Aorta (tissue), 5 donors: ENCODE measurements around the gene CFAP52. TPM values are rescaled to one million over a fixed set of nuclear protein-coding genes. Genes with fewer than 3 reads are reported as not detected.
"Not testable (repeated sequence)": the region's sequence is repeated elsewhere in the genome, so short reads cannot be mapped to it uniquely, and the experiment has no call there.

Experiments
- ATAC-seq: fragments of 200-7000 bp; cut with Tn5 transposase; one replicate; pipeline ENCODE4 v1.9.1; 2022; ENCODE audit warnings: moderate library complexity; ENCODE audit not compliant: low FRiP score
- DNase-seq, 2 donors: peaks; one replicate each; pipeline ENCODE4 v3.0.0-alpha.2; 2020
- H3K27ac ChIP-seq, 2 donors: one replicate each; pipeline ENCODE4 v1.5.1; 2013; ENCODE audit warnings: low read length in 2 of 2, mild to moderate bottlenecking in 2 of 2, moderate library complexity in 2 of 2, control low read depth in 1 of 2, inconsistent platforms in 1 of 2, low read depth in 1 of 2
- H3K27me3 ChIP-seq, 2 donors: one replicate each; pipeline ENCODE4 v1.6.1; 2013; ENCODE audit warnings: control low read depth in 1 of 2, low read length in 1 of 2, mild to moderate bottlenecking in 1 of 2, moderate library complexity in 1 of 2; ENCODE audit not compliant: insufficient read depth in 2 of 2, control insufficient read depth in 1 of 2
- H3K36me3 ChIP-seq, 2 donors: one replicate each; pipeline ENCODE4 v1.6.1; 2013; ENCODE audit warnings: control low read depth in 1 of 2, low read length in 1 of 2, mild to moderate bottlenecking in 1 of 2; ENCODE audit not compliant: insufficient read depth in 2 of 2, control insufficient read depth in 1 of 2
- H3K4me1 ChIP-seq, 2 donors: one replicate each; pipeline ENCODE4 v1.6.1; 2013; ENCODE audit warnings: low read length in 2 of 2, control low read depth in 1 of 2, mild to moderate bottlenecking in 1 of 2, moderate library complexity in 1 of 2; ENCODE audit not compliant: insufficient read depth in 2 of 2, control insufficient read depth in 1 of 2
- H3K4me3 ChIP-seq, 2 donors: one replicate each; pipeline ENCODE4 v1.5.1; 2013; ENCODE audit warnings: low read length in 2 of 2, control low read depth in 1 of 2, mild to moderate bottlenecking in 1 of 2
- H3K9me3 ChIP-seq: one replicate; pipeline ENCODE4 v1.6.1; 2013; ENCODE audit warnings: mild to moderate bottlenecking, low read length; ENCODE audit not compliant: control insufficient read depth
- WGBS, 2 donors: extraction: QIAGEN DNeasy Blood & Tissue Kit; methylation state at CpG; one replicate each; pipeline ENCODE4 v1.1.7; 2013; 5-methylcytosine and 5-hydroxymethylcytosine counted together
- intact Hi-C, 2 donors: fragments of 100-400 bp; cut with DNase I; formaldehyde crosslinking; loops; one replicate each; pipeline versions ENCODE4 v1.14.2 to v1.15.0; 2022
- polyA plus RNA-seq, 2 donors: library from polyadenylated mRNA; stranded (reverse); fragments of 200-250 nt; gene quantifications; one replicate each; pipeline ENCODE4 v1.2.3, GENCODE V29; 2013
- total RNA-seq, 2 donors: library from RNA; stranded (reverse); fragmentation: NEBNext Ultra II Directional; extraction: Animal tissue kit (Norgen Biotek cat#: 25700); gene quantifications; one replicate each; pipeline ENCODE4 v1.2.1, GENCODE V29; 2021
- donor health status: healthy with polysubstance abuse.
- donor health status: Bipolar disorder and iron deficiency.
- donor health status: DM: no; HTN: no; CAD: no.
- donor health status: DM: no; HTN: no; CAD: no.
- donor health status: DM: yes; HTN: yes; CAD: no.

The CFAP52 gene
- total and polyA plus RNA-seq, 4 donors: 0.39 TPM; not detected in 3

DNA sequence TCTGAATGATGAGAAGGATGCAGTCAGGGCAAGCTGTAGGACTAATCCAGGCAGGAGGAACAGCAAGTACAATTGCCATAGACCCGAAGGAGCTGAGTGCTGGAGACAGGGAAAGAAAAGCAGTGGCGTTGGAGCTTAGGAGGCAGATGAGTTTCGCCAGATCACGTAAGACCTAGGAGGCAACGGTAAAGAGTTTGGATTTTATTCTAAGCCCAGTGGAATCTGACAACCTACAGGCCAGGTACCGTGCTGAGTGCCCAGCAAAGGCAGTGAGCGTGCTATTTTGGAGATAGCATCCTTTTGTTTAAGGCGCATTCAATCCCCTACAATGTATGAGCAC lies 70.1 kb downstream of the CFAP52 start:
- Histone ChIP-seq H3K4me1 (no peaks in the 10 kb centered on the region), H3K36me3 (no peaks in the 10 kb centered on the region), H3K4me3 (no peak overlapping the region), H3K27me3 (peaks cover 0 to 2% of the 10 kb centered on the region in 2 donors), H3K9me3 (no peaks in the 10 kb centered on the region), H3K27ac (no peak overlapping the region)
- DNase-seq: no peak
- intact Hi-C loops: no loop called here
- ATAC-seq: no peak
- 27 to 29% methylated on average over 8 of the region's 8 CpGs for WGBS, 2 donors

GRCh38 chr17:9647014-9647413 lies 70.6 kb downstream of the CFAP52 start:
- DNase-seq: no peak
- H3K27me3 ChIP-seq: peaks cover 0 to 2% of the 10 kb centered on the region in 2 donors
- H3K4me1 ChIP-seq: no peaks in the 10 kb centered on the region
- no peak overlapping the region for H3K27ac ChIP-seq
- intact Hi-C loops: no loop called here
- H3K9me3 ChIP-seq: no peaks in the 10 kb centered on the region
- 12 to 16% methylated on average over 4 of the region's 4 CpGs for WGBS, 2 donors
- ATAC-seq: no peak
- H3K36me3 ChIP-seq: no peaks in the 10 kb centered on the region
- no peak overlapping the region for H3K4me3 ChIP-seq

DNA sequence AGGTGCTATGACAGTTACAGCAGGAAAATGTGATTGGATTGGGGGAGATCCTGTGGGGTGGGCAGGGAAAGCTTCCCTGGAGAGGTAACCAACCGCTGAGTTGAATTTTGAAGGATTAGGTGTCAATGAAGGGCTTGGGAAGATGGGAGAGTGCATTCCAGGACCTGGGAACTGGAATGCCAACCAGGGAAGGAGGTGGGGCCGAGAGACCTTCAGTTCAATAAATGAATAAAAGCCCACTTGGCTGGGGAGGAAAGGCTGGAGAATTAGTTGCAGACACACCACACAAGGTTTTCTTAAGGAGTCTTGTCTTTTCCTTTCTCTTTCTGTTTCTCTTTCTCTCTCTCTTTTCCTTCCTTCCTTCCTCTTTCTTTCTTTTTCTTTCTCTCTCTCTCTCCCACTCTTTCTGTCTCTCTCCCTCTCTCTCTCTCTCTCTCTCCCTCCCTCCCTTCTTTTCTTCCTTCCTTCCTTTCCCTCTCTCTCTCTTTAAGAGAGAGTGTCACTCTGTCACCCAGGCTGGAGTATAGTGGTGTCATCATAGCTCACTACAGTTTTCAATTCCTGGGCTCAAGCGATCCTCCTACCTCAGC lies 72.2 kb downstream of the CFAP52 start:
- WGBS, 2 donors: 39 to 42% methylated on average over 3 of the region's 3 CpGs
- peaks cover 0 to 2% of the 10 kb centered on the region in 2 donors for H3K27me3 ChIP-seq
- H3K4me3 ChIP-seq: no peak overlapping the region
- no peaks in the 10 kb centered on the region for H3K4me1 ChIP-seq
- DNase-seq (no peak), ATAC-seq (no peak)
- no peak overlapping the region for H3K27ac ChIP-seq
- no peaks in the 10 kb centered on the region for H3K9me3 ChIP-seq
- intact Hi-C loops: no loop called here
- H3K36me3 ChIP-seq: no peaks in the 10 kb centered on the region

- peaks cover 0 to 1% of the 10 kb centered on the region in 2 donors for H3K27me3 ChIP-seq
- DNase-seq (no peak), ATAC-seq (no peak)
- WGBS, 2 donors: 51 to 52% methylated on average over 4 of the region's 4 CpGs
- H3K36me3 ChIP-seq: no peaks in the 10 kb centered on the region
- no peaks in the 10 kb centered on the region for H3K9me3 ChIP-seq
- no peak overlapping the region for H3K27ac ChIP-seq
- H3K4me3 ChIP-seq: no peak overlapping the region
- intact Hi-C loops: no loop called here
- H3K4me1 ChIP-seq: no peaks in the 10 kb centered on the region
Measured at GRCh38 chr17:9658593-9659211, 82.3 kb downstream of the CFAP52 start.

DNA sequence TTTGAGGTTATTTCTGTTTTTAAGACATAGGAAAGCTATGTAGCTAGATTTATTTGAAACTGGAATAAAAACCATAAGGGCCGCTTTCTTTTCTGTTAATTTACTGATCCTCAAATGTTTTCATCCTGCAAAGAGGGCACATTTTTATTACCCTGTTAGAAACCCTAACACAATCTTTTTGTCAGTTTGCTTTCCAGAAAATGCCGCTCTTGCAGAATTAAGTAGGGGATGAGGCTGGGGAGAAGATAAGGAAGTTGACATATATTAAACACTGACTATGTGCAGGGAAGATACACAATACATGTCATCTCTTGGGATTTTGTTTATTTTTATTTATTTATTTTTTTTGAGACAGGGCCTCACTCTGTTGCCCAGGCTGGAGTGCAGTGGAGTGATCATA lies 84.6 kb downstream of the CFAP52 start:
- no peaks in the 10 kb centered on the region for H3K4me1 ChIP-seq
- ATAC-seq (no peak), DNase-seq (no peak)
- peaks cover 0 to 1% of the 10 kb centered on the region in 2 donors for H3K27me3 ChIP-seq
- 79 to 81% methylated on average over 2 of the region's 2 CpGs for WGBS, 2 donors
- H3K36me3 ChIP-seq: no peaks in the 10 kb centered on the region
- H3K4me3 ChIP-seq: no peak overlapping the region
- no peaks in the 10 kb centered on the region for H3K9me3 ChIP-seq
- intact Hi-C loops: no loop called here
- H3K27ac ChIP-seq: no peak overlapping the region

DNA sequence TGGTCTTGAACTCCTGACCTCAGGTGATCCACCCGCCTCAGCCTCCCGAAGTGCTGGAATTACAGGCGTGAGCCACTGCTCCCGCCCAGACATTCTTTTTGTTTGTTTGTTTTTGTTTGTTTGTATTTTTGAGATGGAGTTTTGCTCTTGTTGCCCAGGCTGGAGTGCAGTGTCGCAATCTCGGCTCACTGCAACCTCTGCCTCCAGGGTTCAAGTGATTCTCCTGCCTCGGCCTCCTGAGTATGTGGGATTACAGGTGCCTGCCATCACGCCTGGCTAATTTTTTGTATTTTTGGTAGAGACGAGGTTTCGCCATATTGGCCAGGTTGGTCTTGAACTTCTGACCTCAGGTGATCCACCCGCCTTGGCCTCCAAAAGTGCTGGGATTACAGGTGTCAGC lies 87.1 kb downstream of the CFAP52 start:
- ATAC-seq, H3K4me3 ChIP-seq, DNase-seq, H3K27me3 ChIP-seq, intact Hi-C loops, H3K27ac ChIP-seq, H3K36me3 ChIP-seq, H3K9me3 ChIP-seq, H3K4me1 ChIP-seq: not testable (repeated sequence)
- WGBS, 2 donors: 90 to 93% methylated on average over 11 of the region's 11 CpGs

DNA sequence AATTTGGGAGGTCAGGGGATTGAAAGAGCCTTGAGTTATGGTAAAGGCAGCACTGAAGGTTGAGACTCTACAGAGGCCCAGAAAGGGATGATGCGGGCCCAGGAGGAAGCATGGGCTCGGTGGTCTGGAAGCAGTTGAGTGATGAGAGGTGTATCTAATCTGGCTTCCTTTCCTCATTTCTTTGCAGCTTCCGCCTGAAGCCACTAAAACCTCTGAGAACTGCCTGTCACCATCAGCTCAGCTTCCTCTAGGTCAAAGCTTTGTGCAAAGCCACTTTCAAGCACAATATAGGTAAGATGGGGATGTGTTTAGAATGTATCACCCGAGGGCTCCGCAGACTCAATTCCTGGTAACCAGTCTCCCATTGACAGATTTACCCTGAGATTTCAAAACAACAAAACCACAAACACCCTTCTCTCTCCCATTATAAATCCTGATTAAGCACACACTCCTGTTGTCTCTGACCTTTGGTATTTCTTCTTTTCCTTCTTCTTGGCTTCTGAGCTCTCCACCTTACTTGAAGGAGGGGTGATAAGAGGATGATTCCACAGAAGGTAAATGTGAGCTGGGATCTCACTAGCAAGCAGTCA lies 90.1 kb downstream of the CFAP52 start:
- peaks cover 1% of the 10 kb centered on the region for H3K9me3 ChIP-seq
- peaks cover 0 to under 1% of the 10 kb centered on the region in 2 donors for H3K27me3 ChIP-seq
- 75 to 76% methylated on average over 5 of the region's 5 CpGs for WGBS, 2 donors
- H3K36me3 ChIP-seq: no peaks in the 10 kb centered on the region
- ATAC-seq: no peak
- no peak overlapping the region for H3K4me3 ChIP-seq
- H3K4me1 ChIP-seq: no peaks in the 10 kb centered on the region
- no peak for DNase-seq
- intact Hi-C loops: no loop called here
- H3K27ac ChIP-seq: no peak overlapping the region

- no peak overlapping the region for H3K27ac ChIP-seq
- peaks cover 1% of the 10 kb centered on the region for H3K9me3 ChIP-seq
- peaks cover 0 to 2% of the 10 kb centered on the region in 2 donors for H3K27me3 ChIP-seq
- DNase-seq: no peak
- H3K4me1 ChIP-seq: no peaks in the 10 kb centered on the region
- ATAC-seq: no peak
- WGBS, 2 donors: 68 to 74% methylated on average over 6 of the region's 6 CpGs
- intact Hi-C loops: no loop called here
- no peak overlapping the region for H3K4me3 ChIP-seq
- no peaks in the 10 kb centered on the region for H3K36me3 ChIP-seq
Measured at GRCh38 chr17:9668517-9668916, 92.1 kb downstream of the CFAP52 start.

- no peak overlapping the region for H3K27ac ChIP-seq
- no peaks in the 10 kb centered on the region for H3K36me3 ChIP-seq
- DNase-seq: no peak
- no peak overlapping the region for H3K4me3 ChIP-seq
- H3K9me3 ChIP-seq: peaks cover 1% of the 10 kb centered on the region
- no peak for ATAC-seq
- intact Hi-C loops: no loop called here
- peaks cover 0 to 2% of the 10 kb centered on the region in 2 donors for H3K27me3 ChIP-seq
- WGBS, 2 donors: 73 to 82% methylated on average over 6 of the region's 6 CpGs
- no peaks in the 10 kb centered on the region for H3K4me1 ChIP-seq
Measured at GRCh38 chr17:9669551-9670008, 93.1 kb downstream of the CFAP52 start.
